Measurements from ENCODE around the gene PHOX2A.

DNA sequence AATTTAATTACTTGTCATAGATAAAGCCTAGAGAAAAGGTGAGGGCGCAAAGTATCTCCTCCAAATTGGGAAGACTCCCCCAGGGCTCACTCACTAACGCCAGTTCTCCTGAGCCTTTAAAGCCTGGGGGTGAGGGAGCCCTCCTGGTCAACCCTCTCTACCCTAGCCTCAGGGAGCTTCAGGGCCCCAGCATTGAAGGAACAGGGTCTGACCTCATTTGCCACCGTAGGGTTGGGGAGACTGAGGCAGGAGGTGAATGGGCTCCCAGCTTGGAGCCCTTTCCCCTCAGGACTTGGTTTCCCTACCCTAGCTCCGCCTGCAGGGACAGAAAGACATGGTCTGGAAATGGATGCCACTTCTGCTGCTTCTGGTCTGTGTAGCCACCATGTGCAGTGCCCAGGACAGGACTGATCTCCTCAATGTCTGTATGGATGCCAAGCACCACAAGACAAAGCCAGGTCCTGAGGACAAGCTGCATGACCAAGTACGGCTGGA is 25.7 kb downstream of the PHOX2A start:
- TF ChIP-seq REL (CRISPR knock-in tag; conservative IDR thresholded peaks at IDR 0.05) (no peak), POLR2A (IDR thresholded peaks at IDR 0.05; ENCODE audit: insufficient read depth in 1 of 2, low read depth in 2 of 2, low read length in 2 of 2) (no peak), EP300 (IDR thresholded peaks at IDR 0.05; ENCODE audit: low read depth in 2 of 2, low read length in 2 of 2) (no peak), EP300 (CRISPR knock-in tag; IDR thresholded peaks at IDR 0.05; ENCODE audit: borderline replicate concordance) (no peak), HES4 (CRISPR knock-in tag; IDR thresholded peaks at IDR 0.05; ENCODE audit: borderline replicate concordance) (no peak), POLR2AphosphoS5 (IDR thresholded peaks at IDR 0.05; ENCODE audit: low read depth, low read length) (no peak)
- TF ChIP-seq, protein P1, sequence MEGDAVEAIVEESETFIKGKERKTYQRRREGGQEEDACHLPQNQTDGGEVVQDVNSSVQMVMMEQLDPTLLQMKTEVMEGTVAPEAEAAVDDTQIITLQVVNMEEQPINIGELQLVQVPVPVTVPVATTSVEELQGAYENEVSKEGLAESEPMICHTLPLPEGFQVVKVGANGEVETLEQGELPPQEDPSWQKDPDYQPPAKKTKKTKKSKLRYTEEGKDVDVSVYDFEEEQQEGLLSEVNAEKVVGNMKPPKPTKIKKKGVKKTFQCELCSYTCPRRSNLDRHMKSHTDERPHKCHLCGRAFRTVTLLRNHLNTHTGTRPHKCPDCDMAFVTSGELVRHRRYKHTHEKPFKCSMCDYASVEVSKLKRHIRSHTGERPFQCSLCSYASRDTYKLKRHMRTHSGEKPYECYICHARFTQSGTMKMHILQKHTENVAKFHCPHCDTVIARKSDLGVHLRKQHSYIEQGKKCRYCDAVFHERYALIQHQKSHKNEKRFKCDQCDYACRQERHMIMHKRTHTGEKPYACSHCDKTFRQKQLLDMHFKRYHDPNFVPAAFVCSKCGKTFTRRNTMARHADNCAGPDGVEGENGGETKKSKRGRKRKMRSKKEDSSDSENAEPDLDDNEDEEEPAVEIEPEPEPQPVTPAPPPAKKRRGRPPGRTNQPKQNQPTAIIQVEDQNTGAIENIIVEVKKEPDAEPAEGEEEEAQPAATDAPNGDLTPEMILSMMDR (CRISPR knock-in tag; IDR thresholded peaks at IDR 0.05): no peak
